ENCODE measurements around the gene RFPL2.
"Not testable (repeated sequence)": the region's sequence is repeated elsewhere in the genome, so short reads cannot be mapped to it uniquely, and the experiment has no call there.

Gene RFPL2

DNA sequence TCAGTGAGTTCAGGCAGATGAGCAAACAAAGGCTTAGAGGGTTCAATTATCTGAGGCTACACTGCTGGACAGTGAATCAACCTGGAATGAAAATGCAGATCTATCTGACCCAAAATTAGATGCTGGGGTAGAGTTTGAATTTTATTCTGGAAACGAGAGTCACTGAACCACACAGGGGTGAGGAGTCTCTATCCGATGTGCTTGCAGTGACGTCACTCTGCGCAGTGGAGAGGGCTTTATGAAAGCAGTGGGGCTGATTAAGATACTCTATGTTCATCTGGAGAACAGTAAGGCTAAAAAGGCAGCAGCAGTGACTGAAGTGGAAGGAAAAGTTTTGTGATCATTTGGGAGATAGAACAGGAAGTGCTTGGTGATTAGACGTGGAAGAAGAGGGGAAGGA, 44.5 kb downstream of the RFPL2 start:
- not testable (repeated sequence) for DNase-seq

DNA sequence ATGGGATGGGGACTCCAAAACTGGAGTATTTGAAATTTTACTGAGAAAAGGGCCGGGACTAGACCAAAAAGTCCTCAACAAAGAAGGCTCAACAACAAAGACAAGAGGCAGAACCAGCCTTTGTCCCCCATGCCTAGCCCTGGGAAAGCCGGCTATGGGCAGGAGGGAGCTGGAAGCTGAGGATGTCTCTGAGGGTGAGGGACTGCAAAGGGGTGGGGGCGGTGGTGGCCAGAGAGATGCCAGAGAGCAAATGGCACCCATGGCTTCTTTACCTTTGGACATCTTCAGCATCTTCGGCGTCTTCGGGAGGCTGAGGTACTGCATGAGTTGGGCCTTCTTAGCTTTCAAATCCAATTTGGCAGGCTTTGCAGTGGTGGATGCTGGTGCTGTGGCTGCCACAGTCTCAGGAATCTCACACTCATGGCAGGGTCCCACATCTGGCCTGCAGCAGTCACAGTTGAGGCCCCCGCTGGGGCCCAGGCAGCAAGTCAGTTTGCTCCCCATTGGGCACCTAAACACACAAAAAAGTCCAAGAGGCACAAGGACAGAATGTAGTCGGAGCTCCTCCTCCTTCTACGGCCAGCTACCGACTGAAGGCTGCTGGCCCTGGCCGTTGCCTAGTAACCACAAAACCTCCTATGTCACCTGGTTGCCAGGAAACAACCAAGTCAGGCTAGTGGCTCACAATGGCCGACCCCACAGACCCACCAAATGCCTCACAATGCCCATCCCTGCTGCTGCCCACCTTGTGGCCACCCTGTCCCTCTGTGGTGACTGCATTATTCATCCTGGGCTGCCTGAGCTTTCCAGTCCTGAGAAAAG, 46.0 kb downstream of the RFPL2 start, which contains the start of gene C22orf42:
TSS of gene C22orf42 (minus strand) at position 592 of the 822 bp plus-strand sequence. CDS start at position 504, 88 bp downstream.
- DNase-seq = no peak

- DNase-seq = not testable (repeated sequence)
Measured at GRCh38 chr22:32157632-32158031, 47.2 kb downstream of the RFPL2 start.

DNA sequence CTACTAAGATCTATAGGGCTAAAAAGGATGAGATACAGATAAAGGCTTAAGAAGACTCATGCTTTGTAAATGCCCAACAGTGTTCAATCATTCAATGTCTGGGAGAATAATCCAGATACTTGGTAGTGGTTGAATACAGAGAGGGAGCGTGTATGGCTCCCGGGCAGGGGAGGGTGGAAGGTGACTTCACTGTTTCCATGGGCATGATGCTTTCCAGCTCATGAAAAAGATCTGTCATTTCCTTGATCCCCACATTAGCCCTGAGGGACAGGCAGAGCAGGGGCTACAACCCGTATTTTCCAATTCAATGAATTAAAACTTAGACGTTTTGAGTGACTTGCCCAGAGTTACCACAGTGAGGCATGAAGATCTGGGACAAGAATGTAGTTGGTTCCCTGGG, 50.1 kb downstream of the RFPL2 start:
- not testable (repeated sequence) for DNase-seq

GRCh38 chr22:32151641-32152040, 53.2 kb downstream of the RFPL2 start:
- not testable (repeated sequence) for DNase-seq

DNA sequence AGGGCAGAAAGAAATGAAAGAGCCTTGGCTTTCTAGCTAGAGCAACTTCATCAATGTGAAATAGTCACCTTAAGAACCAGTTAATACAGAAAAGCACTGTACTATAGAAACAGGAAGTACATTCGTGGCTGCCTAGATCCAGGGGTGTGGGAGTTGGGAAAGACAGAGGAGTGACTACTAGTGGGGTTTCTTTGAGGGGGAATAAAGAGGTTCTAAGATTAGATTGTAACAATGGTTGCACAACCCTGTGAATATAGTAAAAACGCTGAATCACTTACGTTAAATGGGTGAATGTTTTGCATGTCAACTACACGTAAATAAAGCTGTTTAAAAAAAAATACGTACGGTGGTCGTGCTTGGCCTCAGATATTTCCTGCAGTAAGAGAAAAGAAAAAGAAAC, 54.2 kb downstream of the RFPL2 start:
- DNase-seq = not testable (repeated sequence)

GRCh38 chr22:32148372-32148771, 56.5 kb downstream of the RFPL2 start:
- not testable (repeated sequence) for DNase-seq

DNA sequence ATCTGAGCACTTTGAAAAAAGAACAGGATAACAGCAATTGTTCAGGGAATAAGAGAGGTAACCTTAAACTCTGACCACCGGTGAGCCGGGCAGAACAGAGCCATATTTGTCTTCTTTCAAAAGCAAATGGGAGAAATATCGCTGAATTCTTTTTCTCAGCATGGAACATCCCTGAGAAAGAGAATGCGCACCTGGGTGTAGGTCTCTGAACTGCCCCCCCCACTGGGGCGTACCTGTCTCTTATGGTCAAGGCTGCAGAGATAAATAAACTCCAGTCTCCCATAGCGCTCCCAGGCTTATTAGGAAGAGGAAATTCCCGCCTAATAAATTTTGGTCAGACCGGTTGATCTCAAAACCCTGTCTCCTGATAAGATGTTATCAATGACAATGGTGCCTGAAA, 57.7 kb downstream of the RFPL2 start:
- DNase-seq = not testable (repeated sequence)

- no peak for DNase-seq
Measured at GRCh38 chr22:32144496-32145274, 60.2 kb downstream of the RFPL2 start.

DNA sequence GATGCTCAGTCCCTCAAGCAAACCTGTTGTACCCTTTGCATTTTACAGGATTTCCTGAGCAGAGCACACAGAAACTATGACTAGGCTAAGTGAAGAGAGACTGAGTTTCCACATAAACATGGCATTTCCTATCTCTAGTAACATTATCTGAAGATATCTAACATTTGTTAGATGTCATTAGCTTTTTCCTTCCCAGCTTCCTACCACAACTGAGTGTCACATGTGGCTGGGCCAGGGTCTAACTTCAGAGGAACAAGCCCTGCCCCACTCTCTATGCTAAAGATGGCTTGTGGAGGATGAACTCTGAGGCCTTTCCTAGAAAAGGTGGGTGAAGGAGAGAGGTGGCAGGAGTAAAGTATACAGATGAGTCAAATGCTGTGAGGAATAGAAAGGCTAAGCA, 62.3 kb downstream of the RFPL2 start:
- DNase-seq = no peak

DNA sequence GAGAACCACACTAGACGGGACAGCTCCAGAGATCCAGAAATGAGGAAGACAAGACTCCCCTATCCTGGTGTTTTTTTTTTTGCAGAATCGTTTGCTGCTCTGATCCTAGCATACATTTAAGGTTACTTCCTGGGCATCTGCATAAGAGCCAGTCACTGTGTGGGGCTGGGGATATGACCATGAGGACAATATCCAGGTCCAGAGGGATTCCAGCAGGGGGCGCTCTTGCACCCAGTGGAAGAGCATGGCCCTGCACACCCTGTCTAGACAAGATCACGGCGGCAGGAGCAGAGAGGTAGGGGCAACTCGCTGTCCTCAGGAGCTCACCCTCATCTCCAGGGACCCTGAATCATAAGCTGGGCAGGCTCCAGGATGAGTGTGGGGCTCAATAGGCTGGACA, 64.2 kb downstream of the RFPL2 start:
- not testable (repeated sequence) for DNase-seq
